GM21360 (cell line): Measurements from ENCODE around the gene CYFIP1.

ENCODE experiments used
- ATAC-seq: cut with Tn5 transposase; IDR thresholded peaks from one replicate; pipeline ENCODE4 v1.9.1; 2021; ENCODE audit warnings: mild to moderate bottlenecking, moderate library complexity; ENCODE audit not compliant: unreplicated experiment

CYFIP1 gene

DNA sequence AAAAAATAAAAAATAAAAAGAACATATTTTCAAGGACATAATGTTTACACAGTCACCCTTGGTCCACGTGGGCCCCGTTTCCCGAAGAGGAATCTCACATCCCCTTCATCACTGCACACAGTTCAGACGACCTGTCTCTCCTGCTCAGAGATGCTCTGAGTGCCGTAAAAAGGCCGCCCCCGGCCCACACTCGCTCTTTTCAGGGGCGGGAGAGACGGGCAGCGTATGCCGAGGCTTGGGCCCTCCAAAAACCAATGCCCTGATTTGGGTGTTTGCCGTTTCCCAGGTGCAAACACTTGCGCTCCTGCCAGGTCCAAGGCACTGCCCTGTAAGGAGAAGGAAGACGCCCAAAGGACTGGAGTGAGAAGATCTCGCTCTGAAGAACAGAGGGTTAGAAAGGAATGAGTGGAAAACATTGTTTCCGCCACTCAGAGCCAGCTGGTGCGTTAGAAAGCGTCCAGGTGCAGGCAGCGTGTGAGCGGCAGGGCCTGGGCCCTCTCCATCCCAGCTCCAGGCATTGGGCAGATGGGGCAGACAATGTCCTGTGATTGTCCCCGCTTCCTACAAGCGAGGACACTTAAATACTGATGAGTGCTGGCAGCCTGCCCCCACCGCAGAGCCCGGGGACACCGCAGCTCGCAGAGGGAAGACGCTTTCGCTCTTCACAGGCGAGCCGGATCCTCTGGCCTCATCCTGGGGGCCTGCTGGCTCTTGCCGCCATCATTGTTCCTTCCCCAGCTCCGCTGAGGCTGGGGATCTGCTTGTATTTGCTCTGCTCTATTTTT lies 88.5 kb downstream of the CYFIP1 start:
- ATAC-seq = no peak

DNA sequence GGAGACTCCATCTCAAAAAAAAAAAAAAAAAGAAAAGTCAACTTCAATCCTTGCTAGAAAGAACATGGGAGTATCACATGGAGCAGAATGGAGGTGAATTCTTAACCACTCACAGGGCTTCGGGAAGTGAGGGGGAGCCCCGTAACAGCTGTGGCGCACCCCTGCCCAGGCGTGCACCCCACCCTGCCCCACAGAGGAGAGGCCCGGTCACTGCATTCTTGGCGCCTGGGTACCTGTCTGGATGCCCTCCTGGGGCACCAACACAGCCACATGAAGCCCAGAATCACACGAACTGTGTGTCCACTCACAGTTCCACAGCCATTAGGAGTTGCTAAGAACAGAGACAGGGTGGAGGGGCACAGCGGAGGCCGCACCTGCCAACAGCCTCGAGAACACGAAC lies 89.9 kb downstream of the CYFIP1 start:
- ATAC-seq = no peak

DNA sequence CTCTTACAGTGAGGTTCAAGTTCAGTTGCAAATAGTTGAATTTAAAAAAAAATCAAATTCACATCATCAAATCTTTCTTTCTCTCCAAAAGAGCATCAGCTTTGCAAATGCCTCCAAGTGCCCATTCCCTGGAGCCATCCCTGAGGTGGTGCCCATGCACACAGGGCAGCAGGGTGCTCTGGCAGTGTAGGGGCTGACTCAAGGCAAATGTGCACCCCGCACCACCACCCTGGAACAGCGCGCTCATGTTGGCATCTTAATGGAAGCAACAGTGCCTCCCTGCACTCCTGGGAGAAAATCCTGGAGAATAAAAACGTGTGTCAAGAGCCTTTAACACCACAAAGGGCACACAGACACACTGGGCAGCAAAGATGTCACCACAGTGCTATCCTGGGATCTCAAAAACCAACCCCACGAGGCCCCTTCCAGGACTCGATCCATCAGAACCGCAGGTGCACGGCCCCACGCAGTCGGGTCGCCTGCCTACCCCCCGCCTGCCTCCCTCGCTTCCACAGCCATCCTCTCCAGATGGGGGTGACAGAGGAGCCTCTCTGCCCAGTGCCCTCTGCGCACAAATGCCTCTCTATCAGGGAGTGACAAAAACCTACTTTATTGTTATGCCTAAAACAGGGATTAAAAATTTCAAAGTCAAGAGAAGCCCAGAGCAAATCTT lies 90.9 kb downstream of the CYFIP1 start:
- no peak for ATAC-seq

DNA sequence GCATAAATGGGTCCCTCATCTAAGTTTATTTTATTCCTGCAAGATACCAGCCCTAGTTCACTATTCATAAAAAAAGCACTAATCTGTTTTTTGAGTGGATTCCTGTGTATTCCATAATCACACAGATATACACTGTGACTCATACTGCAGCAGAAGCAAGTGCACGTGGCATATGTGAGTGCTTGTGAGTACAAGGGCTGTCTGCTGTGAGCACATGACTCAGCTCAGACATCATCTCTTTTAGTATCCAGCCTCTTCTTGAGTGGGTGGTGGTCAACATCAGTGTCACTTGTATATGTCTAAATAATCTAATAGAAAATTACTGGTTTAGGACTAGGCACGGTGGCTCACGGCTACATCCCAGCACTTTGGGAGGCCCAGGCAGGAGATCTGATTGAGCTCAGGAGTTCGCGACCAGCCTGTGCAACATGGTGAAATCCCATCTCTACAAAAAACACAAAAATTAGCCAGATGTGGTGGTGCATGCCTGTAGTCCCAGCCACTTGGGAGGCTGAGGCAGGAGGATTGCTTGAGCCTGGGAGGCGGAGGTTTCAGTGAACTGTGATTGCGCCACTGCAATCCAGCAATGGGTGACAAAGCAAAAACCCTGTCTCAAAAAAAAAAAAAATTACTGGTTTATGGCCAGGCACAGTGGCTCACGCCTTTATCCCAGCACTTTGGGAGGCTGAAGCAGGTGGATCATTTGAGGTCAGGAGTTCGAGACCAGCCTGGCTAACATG lies 91.9 kb downstream of the CYFIP1 start:
- ATAC-seq = no peak

DNA sequence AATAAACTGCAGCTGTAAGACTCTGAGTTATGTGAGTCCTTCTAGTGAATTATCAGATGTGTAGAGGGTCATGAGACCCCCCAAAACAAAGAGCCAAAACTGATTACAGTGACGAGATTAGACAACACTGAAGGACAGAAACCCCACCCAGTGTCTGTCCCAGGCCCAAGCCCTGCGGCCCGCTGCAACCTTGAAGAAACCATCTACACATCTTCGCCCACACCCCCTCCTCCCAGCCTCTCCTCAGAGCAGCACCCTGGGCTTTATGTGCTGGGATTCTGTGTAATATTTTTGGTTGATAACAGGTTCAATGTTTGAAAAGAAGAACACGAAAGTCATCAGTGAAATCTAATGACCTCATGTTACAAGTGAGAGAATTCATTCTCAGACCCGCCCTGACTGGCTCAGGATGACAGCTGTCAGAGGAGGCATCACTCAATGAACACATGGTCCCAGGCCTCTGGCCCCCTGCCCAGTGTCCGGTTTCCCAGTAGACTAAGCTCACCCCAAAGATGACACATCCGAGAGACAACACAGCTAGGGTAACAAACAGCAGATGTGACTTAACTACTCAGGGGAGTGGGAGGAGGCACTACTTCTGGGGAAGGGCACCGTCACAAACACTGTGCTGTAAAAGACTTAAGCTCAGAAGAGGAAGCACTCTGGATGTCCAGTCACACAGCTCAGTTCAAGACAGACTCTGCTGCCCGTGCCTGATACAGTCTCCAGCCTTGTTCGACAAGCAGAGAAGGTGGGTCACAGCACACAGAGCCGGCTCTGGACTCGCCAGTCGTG lies 92.8 kb downstream of the CYFIP1 start:
- ATAC-seq = no peak

DNA sequence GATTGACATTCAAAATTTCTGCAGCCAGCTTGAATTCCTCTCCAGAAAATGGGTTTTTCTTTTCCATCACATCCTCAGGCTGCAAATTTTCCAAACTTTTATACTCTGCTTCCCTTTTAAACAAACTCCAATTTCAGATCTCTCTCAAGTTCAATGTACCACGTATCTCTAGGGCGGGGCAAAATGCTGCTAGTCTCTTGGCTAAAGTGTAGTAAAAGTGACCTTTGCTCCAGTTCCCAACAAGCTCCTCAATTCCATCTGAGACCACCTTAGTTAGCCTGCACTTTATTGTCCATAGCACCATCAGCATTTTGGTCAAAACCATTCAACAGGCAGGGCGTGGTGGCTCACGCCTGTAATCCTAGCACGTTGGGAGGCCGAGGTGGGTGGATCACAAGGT lies 95.0 kb downstream of the CYFIP1 start:
- ATAC-seq = no peak

DNA sequence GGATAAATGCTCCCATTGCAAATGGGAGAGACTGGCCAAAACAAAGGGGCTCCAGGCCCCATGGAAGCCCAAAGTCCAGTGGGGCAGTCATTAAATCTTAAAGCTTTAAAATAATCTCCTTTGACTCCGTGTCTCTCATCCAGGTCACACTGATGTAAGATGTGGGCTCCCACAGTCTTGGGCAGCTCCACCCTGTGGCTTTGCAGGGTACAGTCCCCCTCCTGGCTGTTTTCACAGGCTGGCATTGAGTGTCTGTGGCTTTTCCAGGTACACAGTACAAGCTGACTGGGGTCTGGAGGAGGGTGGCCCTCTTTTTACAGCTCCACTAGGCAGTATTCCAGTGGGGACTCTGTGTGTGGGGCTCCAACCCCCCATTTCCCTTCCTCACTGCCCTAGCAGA lies 95.8 kb downstream of the CYFIP1 start:
- no peak for ATAC-seq

DNA sequence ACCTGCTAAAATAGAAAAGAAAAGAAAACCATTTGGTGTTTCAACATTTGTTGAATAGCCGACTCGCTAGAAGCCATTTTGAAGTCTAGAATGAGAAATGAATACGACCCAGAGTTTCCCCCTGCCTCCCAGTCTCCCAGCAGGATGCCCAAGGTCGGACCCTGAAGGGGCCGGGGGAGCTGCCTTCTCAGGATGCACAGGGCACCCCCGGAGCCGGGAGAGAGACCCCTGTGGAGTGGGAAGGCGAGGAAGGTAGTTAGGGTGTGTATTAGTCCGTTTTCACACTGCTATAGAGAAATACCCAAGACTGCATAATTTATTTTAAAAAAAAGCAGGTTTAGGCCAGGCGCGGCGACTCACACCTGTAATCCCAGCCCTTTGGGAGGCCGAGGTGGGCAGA lies 97.0 kb downstream of the CYFIP1 start:
- no peak for ATAC-seq

DNA sequence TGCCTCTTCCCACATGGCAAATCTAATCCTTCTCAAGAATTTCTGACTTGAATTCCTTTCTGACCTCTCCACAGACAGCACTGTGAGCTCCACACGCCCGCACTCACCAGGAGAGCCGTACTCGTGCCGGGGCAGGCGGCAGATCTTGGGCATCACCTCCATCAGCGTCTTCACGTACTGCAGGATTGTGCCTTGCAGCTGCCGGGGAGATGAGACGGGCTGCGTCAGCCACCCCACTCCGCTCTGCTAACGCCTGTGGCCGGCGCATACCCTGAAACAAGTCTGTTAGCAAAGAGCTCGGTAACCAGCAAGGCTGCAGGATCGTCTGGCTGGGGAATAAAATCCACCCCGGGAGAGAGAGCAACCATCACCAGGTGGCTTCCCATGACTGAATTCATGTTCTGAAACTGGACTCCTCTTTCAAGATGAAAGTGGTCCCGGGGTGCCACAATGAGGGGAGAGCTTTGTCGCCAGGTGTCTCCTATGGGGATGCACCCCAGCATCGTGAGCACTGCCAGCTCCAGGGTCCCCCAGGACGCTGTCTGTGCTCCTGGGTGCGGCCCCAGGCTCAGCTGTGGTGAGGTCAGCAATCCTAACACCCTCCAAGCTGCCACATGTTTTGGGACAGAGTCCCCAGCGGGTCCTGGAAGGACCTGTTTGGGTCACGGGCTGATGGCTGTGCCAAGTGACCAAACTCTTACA lies 98.3 kb downstream of the CYFIP1 start:
- no peak for ATAC-seq

DNA sequence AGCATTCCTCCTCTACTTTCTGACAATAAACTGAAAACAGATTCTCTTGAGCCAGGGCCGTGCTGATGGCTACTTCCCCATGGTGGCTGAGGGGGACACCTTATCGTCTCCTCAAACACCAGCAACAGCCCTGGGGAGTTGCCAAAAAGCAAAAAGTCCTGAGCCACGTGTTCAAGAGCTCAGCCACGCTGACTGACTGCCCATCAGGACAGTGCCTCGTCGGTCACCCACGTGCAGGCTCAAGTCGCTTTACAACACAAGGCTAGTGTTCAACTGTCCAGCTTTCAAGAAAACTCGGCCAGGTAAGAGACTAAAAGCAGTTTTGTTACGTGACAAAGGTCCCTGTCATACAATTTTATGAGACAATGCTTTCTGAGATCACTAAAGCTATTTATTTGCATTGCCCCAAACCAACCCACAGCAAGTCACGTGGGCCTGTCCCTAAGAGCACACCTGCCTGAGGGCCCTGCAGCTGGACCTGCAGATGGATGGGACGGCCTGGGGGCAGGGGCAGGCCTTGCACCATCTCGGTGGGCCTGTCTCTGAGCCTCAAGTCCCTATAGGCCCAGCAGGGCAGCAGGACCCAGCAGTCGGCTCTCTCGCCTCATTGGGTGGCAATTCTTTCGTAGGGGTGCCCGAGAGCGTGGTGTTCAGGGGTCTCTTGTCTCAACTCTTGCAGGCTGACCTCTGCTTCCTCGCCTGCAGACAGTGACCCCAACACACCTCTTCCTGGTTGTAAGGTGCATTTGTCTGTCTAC lies 99.0 kb downstream of the CYFIP1 start:
- no peak for ATAC-seq

DNA sequence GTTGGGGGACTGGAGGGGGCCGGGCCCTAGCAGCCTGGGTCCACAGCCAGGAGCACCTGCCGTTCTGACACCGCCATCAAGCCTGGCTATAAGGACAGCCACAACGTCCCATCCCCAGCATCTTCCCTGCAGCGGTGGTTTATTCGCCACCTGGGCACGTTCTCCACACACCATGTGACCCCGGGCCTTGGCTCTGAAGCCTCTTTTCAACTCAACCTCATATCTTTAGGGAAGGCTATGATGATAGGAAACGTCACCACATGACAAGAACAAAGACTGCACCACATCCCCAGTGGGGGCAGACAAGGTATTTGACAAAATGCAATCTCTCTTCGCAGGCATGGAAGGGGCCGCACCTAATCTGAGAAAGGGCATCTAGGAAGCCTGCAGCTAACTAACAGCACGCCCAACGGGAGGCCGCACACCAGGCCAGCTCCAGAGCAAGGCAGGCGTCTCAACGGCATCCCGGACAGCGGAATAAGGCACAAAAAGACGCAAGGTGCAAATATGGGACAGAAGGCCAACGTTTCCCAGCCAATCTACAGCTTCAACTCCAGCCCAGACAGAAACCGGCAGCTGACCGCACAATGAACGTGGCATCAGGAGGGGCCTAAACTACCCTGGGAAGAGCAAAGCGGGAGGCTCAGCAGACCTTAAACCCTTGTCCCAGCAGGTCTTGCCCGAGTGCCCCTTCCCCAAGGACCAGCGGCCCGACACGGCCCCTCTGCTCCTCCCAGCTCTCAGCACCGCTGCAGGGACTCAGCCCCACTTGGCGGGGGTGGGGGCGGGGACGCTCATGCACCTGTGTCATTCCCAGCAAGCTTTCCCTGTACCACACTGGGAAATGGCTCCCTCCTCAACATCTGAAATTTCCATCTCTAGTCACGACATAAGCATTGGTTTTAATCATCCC lies 99.8 kb downstream of the CYFIP1 start:
- no peak for ATAC-seq

DNA sequence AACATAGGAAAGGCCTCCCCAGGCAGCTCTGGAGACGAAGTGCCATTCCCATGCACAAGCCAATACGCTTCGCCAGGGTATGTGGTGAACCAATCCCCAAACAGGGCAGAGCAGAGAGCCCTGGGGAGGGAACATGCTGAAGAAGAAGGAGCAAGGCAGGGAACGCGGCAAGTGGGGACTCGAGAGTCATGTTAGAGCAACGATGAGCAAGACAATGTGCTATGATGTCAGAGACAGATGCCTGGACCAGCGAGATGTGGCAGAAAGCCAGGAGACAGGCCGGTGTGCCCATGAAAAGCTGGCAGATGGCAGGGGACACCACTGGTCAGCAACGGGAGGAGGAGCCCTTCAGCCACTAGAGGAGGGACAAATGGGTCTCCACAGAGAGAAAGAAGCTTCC lies 102.1 kb downstream of the CYFIP1 start:
- no peak for ATAC-seq

DNA sequence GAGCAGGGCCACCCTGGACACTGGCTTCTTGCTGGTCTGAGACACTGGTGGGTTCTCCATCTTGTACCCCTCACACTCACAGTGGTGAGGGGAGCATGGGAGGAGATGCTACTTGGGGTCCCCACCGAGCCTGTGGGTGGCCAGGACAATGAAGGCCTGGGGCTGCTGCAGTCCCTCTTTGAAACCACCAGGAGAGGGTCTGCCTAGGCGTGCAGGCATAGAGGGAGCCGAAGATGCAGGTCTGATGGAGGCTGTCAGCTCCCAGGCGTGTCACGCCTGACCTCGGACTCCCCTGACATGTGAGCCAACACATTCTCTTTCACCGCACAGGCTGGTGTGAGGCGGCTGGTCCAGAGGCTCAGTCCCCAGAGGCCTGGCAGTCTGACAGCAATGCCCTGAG lies 102.6 kb downstream of the CYFIP1 start:
- ATAC-seq = no peak

DNA sequence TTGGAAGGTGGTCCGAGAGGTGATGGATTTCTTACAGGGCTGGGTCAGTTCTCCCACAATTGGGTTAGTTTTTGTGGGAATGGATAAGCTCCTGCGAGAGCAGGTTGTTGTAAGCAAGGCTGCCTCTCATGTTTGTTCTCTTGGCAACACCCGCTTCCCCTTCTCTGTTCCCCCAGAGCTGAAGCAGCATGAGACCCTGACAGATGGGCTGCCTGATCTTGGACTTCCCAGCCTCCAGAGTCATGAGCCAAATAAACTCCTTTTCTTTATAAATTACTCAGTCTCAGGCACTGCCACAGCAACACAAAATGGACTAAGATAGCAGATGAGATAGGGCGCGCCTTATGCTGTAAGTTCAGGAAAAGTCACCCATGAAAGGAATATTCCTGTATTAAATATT lies 103.1 kb downstream of the CYFIP1 start:
- no peak for ATAC-seq

DNA sequence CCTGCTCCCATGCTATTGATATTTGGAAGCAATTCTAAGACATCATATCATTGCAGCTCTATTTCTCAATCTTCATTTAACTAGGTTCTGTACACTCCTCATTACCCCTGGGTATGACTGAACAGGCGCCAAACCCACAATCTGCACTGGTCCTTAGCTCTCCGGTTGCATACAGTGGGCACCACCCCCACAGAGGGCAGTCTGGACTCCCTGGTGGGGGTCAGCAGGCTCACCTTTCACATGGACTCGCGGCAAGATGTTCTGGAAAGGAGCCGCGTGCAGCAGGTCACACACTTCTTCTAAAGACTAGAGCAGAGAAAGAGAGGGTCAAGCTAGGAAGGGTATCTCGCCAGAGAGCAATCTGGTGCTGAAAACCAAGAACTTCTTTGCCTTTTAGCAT lies 105.2 kb downstream of the CYFIP1 start:
- no peak for ATAC-seq

DNA sequence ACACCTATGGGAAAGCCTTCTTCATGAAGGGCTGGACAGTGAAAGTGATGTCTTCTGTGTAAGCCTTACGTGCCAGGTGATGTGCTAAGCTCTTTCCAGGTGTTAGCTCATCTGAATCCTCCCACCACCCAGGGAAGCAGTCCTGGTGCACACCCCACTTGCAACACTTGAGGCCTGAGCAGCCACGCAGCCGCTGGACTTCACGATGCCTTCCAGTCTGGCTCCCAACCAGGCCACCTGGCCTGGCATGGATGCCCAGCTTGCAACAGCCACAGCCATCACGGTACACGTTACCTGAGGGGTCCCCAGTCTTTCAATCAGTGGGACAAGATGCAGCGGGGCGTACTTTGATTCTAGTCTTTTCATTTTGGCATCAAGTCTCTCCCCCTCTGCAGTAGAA lies 105.9 kb downstream of the CYFIP1 start:
- ATAC-seq = no peak

DNA sequence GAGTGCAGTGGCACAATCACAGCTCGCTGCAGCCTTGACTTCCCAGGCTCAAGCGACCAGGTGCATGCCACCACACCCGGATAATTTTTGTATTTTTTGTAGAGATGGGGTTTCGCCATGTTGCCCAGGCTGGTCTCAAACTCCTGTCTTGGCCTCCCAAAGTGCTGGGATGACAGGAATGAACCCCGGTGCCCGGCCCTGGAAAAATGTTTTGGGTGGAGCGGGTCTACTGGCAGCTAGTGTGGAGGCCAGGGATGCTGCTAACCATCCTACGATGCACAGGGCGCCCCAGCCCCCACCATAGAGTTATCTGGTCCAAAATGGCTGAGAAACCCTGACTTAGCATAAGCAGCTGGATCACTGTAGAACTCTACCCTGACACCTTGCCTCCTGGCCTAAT lies 106.3 kb downstream of the CYFIP1 start:
- ATAC-seq = no peak

DNA sequence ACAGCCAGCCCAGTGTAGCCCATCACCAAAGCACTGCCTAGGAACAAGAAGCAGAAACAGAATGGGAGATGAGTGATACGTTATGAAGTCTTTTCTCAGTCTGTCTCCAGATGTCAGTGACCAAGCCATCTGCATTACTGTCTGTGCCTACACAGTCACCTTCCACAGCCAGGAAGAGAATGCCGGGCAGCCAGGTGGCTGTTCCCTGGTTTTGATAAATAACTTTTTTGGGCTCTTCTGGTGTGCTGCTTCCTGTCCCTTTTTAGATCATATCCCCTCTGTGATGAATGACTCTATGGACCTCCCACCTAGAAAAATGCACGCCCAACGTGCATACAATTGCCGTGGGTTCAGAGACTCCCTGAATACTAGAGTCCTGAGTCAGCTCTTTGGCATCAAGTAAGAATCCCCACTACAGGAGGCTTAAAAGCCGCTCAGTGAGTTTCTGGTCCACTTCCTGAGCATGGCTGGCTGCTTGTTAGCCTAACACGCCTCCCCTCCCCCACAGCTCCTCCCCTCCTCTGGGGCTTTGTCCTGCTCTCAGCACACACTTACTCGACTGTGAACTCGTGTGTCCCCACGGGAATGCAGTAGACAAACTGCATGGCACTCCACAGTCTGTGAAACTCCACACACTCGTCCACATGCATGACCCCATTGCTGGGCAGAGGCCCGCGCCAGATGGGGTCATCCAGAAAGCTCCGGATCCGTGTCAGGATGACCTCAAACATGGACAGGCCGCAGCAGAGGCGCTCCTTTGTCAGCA lies 107.0 kb downstream of the CYFIP1 start:
- ATAC-seq = no peak
